HG03354 (cell line): ENCODE measurements around the gene DHX9.

Source experiments
- ATAC-seq: cut with Tn5 transposase; IDR thresholded peaks from one replicate; pipeline ENCODE4 v1.9.1; 2021; ENCODE audit warnings: mild to moderate bottlenecking; ENCODE audit not compliant: unreplicated experiment, poor library complexity, severe bottlenecking

DHX9 gene

GRCh38 chr1:182839209-182840066, at the start of gene DHX9:
Gene DHX9, plus strand, starts transcription at chr1:182839347. Its CDS starts 3,220 bp downstream, at chr1:182842567.
- ATAC-seq, result peak; percentile 89

- no peak for ATAC-seq
Observed at GRCh38 chr1:182791281-182792179, 47.6 kb upstream of the DHX9 start.

GRCh38 chr1:182794091-182794490, 45.1 kb upstream of the DHX9 start:
- no peak for ATAC-seq

- ATAC-seq, result no peak
Observed at GRCh38 chr1:182794676-182795201, 44.4 kb upstream of the DHX9 start.

- no peak for ATAC-seq
Observed at GRCh38 chr1:182795563-182796228, 43.5 kb upstream of the DHX9 start.

GRCh38 chr1:182802006-182802803, 36.9 kb upstream of the DHX9 start:
- no peak for ATAC-seq

GRCh38 chr1:182803846-182804245, 35.3 kb upstream of the DHX9 start:
- no peak for ATAC-seq

GRCh38 chr1:182806015-182806678, 33.0 kb upstream of the DHX9 start:
- ATAC-seq, result no peak

- ATAC-seq, result no peak
Observed at GRCh38 chr1:182807907-182808306, 31.2 kb upstream of the DHX9 start.

GRCh38 chr1:182809414-182809957, 29.7 kb upstream of the DHX9 start:
- no peak for ATAC-seq

- ATAC-seq, result no peak
Observed at GRCh38 chr1:182811975-182812722, 27.0 kb upstream of the DHX9 start.

- no peak for ATAC-seq
Observed at GRCh38 chr1:182816863-182817262, 22.3 kb upstream of the DHX9 start.

- no peak for ATAC-seq
Observed at GRCh38 chr1:182817802-182818201, 21.3 kb upstream of the DHX9 start.

GRCh38 chr1:182823220-182823619, 15.9 kb upstream of the DHX9 start:
- no peak for ATAC-seq

- no peak for ATAC-seq
Observed at GRCh38 chr1:182826892-182827291, 12.3 kb upstream of the DHX9 start.

GRCh38 chr1:182829285-182829932, 9.7 kb upstream of the DHX9 start:
- ATAC-seq, result peak; percentile 62

- no peak for ATAC-seq
Observed at GRCh38 chr1:182833271-182833670, 5.9 kb upstream of the DHX9 start.
